A549 (cell line): ENCODE measurements around the gene KPTN.

Experiments
- NR3C1 ChIP-seq: fragments of >200 bp; sonication (Bioruptor Twin); formaldehyde crosslinking; IDR thresholded peaks from 3 replicates; pipeline ENCODE4 v1.6.1; 2017
- POLR2A ChIP-seq: IDR thresholded peaks from 2 replicates; pipeline ENCODE4 v1.6.1; 2012; ENCODE audit warnings: mild to moderate bottlenecking, low read length
- TF ChIP-seq, protein P1 (sequence below): fragments of >200 bp; sonication (Bioruptor Twin); formaldehyde crosslinking; IDR thresholded peaks from 3 replicates; pipeline ENCODE4 v1.5.1; 2016

DNA sequence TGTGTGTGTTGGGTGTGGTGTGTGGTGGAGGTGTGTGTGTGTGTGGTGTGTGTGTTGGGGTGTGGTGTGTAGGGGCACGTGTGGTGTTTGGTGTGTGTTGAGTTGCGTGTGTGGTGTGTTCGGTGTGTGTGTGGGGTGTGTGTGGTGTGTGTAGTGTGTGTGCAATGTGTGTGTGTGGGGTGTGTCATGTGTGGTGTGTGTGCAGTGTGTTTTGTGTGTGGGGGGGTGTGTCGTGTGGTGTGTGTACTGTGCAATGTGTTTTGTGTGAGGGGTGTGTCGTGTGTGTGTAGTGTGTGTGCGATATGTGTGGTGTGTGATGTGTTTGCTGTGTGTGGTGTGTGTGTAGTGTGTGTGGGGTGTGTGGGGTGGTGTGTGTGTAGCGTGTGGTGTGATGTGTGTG lies 6.0 kb upstream of the KPTN start:
- TF ChIP-seq NR3C1 (no peak), POLR2A (no peak)
- TF ChIP-seq, protein P1, sequence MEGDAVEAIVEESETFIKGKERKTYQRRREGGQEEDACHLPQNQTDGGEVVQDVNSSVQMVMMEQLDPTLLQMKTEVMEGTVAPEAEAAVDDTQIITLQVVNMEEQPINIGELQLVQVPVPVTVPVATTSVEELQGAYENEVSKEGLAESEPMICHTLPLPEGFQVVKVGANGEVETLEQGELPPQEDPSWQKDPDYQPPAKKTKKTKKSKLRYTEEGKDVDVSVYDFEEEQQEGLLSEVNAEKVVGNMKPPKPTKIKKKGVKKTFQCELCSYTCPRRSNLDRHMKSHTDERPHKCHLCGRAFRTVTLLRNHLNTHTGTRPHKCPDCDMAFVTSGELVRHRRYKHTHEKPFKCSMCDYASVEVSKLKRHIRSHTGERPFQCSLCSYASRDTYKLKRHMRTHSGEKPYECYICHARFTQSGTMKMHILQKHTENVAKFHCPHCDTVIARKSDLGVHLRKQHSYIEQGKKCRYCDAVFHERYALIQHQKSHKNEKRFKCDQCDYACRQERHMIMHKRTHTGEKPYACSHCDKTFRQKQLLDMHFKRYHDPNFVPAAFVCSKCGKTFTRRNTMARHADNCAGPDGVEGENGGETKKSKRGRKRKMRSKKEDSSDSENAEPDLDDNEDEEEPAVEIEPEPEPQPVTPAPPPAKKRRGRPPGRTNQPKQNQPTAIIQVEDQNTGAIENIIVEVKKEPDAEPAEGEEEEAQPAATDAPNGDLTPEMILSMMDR = no peak
